Peyer's patch (tissue), 4 donors: ENCODE data around the gene SETD1B.

Experiments used
- POLR2A ChIP-seq, 2 donors: fragments of 450-650 bp; IDR thresholded peaks; one replicate each; pipeline ENCODE4 v1.5.1; 2017; ENCODE audit warnings: antibody characterized with exemption in 2 of 2, mild to moderate bottlenecking in 2 of 2, moderate library complexity in 2 of 2
- TF ChIP-seq, protein P1 (sequence below), 6 experiments: fragments of 450-650 bp in 4 of 6; fragments of 200-600 bp in 2 of 6; sonication (generic) in 1 of 6; IDR thresholded peaks; one replicate each; pipeline ENCODE4 v1.5.1; 2017 to 2019; ENCODE audit warnings: antibody characterized with exemption in 6 of 6, mild to moderate bottlenecking in 3 of 6, moderate library complexity in 1 of 6

DNA sequence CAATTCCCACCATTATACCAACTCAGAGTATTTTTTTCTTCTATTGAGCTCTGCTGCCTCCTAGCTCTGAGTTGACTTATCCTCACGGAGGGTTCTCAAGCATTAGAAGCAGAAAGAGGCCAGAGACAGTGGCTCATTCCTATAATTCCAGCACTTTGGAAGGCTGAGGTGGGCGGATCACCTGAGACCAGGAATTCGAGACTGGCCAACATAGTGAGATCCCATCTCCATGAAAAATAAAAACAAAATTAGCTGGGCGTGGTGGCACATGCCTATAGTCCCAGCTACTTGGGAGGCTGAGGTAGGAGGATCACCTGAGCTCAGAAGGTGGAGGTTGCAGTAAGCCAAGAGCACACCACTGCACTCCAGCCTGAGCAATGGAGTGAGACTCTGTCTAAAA lies 33.9 kb downstream of the SETD1B start:
- TF ChIP-seq, protein P1, sequence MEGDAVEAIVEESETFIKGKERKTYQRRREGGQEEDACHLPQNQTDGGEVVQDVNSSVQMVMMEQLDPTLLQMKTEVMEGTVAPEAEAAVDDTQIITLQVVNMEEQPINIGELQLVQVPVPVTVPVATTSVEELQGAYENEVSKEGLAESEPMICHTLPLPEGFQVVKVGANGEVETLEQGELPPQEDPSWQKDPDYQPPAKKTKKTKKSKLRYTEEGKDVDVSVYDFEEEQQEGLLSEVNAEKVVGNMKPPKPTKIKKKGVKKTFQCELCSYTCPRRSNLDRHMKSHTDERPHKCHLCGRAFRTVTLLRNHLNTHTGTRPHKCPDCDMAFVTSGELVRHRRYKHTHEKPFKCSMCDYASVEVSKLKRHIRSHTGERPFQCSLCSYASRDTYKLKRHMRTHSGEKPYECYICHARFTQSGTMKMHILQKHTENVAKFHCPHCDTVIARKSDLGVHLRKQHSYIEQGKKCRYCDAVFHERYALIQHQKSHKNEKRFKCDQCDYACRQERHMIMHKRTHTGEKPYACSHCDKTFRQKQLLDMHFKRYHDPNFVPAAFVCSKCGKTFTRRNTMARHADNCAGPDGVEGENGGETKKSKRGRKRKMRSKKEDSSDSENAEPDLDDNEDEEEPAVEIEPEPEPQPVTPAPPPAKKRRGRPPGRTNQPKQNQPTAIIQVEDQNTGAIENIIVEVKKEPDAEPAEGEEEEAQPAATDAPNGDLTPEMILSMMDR (IDR thresholded peaks at IDR 0.05), result no peak
- TF ChIP-seq POLR2A (IDR thresholded peaks at IDR 0.05), result no peak
